Keratinocyte (primary cell): ENCODE data around the gene SFMBT2. TPM values are rescaled to one million over a fixed set of nuclear protein-coding genes. Genes with fewer than 3 reads are reported as not detected.

Source experiments
- DNase-seq: peaks from one replicate; pipeline ENCODE4 v3.0.0-alpha.2; 2011; ENCODE audit warnings: low read depth, missing footprints, low spot score
- FAIRE-seq: peaks from 2 replicates; lab custom pipeline; 2011; peaks lifted over from hg19 to GRCh38; lab: Jason Lieb, UNC
- H2AFZ ChIP-seq: 2 replicates; pipeline ENCODE4 v1.6.0; 2012; ENCODE audit warnings: low read length, control low read depth, inconsistent platforms; ENCODE audit not compliant: control insufficient read depth
- H3K27ac ChIP-seq: 2 replicates; pipeline ENCODE4 v1.5.1; 2011; ENCODE audit warnings: low read length; ENCODE audit not compliant: control insufficient read depth, insufficient read depth
- H3K27me3 ChIP-seq: 3 replicates; pipeline ENCODE4 v1.6.0; 2011; ENCODE audit warnings: low read length; ENCODE audit not compliant: control insufficient read depth, insufficient read depth; ENCODE audit errors: extremely low read depth
- H3K36me3 ChIP-seq, 2 experiments: 2 replicates in 1 of 2; 3 replicates in 1 of 2; pipeline ENCODE4 v1.5.1; 2011; ENCODE audit warnings: low read length in 2 of 2, mild to moderate bottlenecking in 1 of 2; ENCODE audit not compliant: control insufficient read depth in 2 of 2, insufficient read depth in 2 of 2; ENCODE audit errors: extremely low read depth in 1 of 2
- H3K4me1 ChIP-seq: 3 replicates; pipeline ENCODE4 v1.5.1; 2011; ENCODE audit warnings: low read length; ENCODE audit not compliant: control insufficient read depth, insufficient read depth; ENCODE audit errors: extremely low read depth
- H3K4me2 ChIP-seq: 3 replicates; pipeline ENCODE4 v1.6.0; 2011; ENCODE audit warnings: low read depth, low read length; ENCODE audit not compliant: control insufficient read depth, insufficient read depth; ENCODE audit errors: extremely low read depth
- H3K4me3 ChIP-seq, 3 experiments: fragments of 200-600 bp in 1 of 3; sonication (generic) in 1 of 3; 2 replicates in 2 of 3; 3 replicates in 1 of 3; pipeline ENCODE4 v1.5.1; 2011 to 2016; ENCODE audit warnings: low read length in 3 of 3, mild to moderate bottlenecking in 3 of 3, control low read depth in 2 of 3, inconsistent platforms in 1 of 3, low read depth in 1 of 3, mixed read lengths in 1 of 3, mixed run types in 1 of 3, moderate library complexity in 1 of 3; ENCODE audit not compliant: control insufficient read depth in 2 of 3, insufficient read depth in 2 of 3; ENCODE audit errors: extremely low read depth in 1 of 3
- H3K79me2 ChIP-seq: 2 replicates; pipeline ENCODE4 v1.6.0; 2012; ENCODE audit warnings: low read length; ENCODE audit not compliant: control insufficient read depth, insufficient read depth
- H3K9ac ChIP-seq: 3 replicates; pipeline ENCODE4 v1.6.0; 2011; ENCODE audit warnings: low read length; ENCODE audit not compliant: control insufficient read depth, insufficient read depth; ENCODE audit errors: extremely low read depth
- H3K9me1 ChIP-seq: 3 replicates; pipeline ENCODE4 v1.6.0; 2011; ENCODE audit warnings: low read length; ENCODE audit not compliant: control insufficient read depth, insufficient read depth; ENCODE audit errors: extremely low read depth
- H3K9me3 ChIP-seq: 2 replicates; pipeline ENCODE4 v1.5.1; 2012; ENCODE audit warnings: low read depth, low read length; ENCODE audit not compliant: control insufficient read depth
- H4K20me1 ChIP-seq: 3 replicates; pipeline ENCODE4 v1.6.0; 2011; ENCODE audit warnings: low read length; ENCODE audit not compliant: control insufficient read depth, insufficient read depth; ENCODE audit errors: extremely low read depth
- CTCF ChIP-seq, 3 experiments: IDR thresholded peaks in 1 of 3; conservative IDR thresholded peaks in 1 of 3; optimal IDR thresholded peaks in 1 of 3; 2 replicates in 2 of 3; 3 replicates in 1 of 3; pipeline versions ENCODE3 to v1.5.1; 2011; ENCODE audit warnings: low read length in 3 of 3, mild to moderate bottlenecking in 3 of 3, moderate library complexity in 2 of 3, control low read depth in 1 of 3, inconsistent platforms in 1 of 3; ENCODE audit not compliant: insufficient read depth in 2 of 3; ENCODE audit errors: extremely low read depth in 1 of 3
- EZH2 ChIP-seq: IDR thresholded peaks from one replicate; pipeline ENCODE4 v1.6.1; 2012; ENCODE audit warnings: inconsistent platforms, mild to moderate bottlenecking, low read length, moderate library complexity
- dilution Hi-C: fragments of 300-500 bp; cut with MboI; formaldehyde crosslinking; loops from one replicate; pipeline ENCODE4 v1.7.0; 2020; ENCODE audit warnings: low sequenced_read_pairs; ENCODE audit not compliant: extremely low pct_ligation_motif_present
- polyA plus RNA-seq, 5 experiments: library from polyadenylated mRNA; depleted of rRNA in 3 of 5; stranded (reverse) in 3 of 5; stranded (forward) in 1 of 5; unstranded in 1 of 5; fragments of >200 nt; gene quantifications; 1 replicate in 1 of 5; 2 replicates in 3 of 5; 3 replicates in 1 of 5; pipeline versions ENCODE4 v1.2.1 to v1.2.3, GENCODE V29; 2011 to 2012; ENCODE audit warnings: missing spikeins in 2 of 5, low read depth in 1 of 5, low replicate concordance in 1 of 5

SFMBT2 gene
- polyA plus RNA-seq, 1 donor (not counting 4 experiments of a cell fraction or from before 2014, with no cell fraction given), result 0.71 TPM

GRCh38 chr10:7230036-7230435 is 180.8 kb downstream of the SFMBT2 start:
- H3K4me2 ChIP-seq, result no peak overlapping the region
- FAIRE-seq (no peak), DNase-seq (no peak)
- no peaks in the 10 kb centered on the region for H4K20me1 ChIP-seq
- H3K9me3 ChIP-seq, result no peaks in the 10 kb centered on the region
- dilution Hi-C loops, result no loop called here
- H3K36me3 ChIP-seq, result no peaks in the 10 kb centered on the region
- H3K4me3 ChIP-seq, result no peak overlapping the region
- H3K9me1 ChIP-seq, result no peaks in the 10 kb centered on the region
- no peak for TF ChIP-seq EZH2
- TF ChIP-seq CTCF (optimal IDR thresholded peaks at IDR 0.05 in 1 of 3, IDR thresholded peaks at IDR 0.05 in 1 of 3, conservative IDR thresholded peaks at IDR 0.05 in 1 of 3; ENCODE audit: extremely low read depth in 1 of 3, insufficient read depth in 2 of 3, low read length in 3 of 3), result no peak
- H3K9ac ChIP-seq, result no peak overlapping the region
- H3K4me1 ChIP-seq, result no peaks in the 10 kb centered on the region
- no peak overlapping the region for H3K27ac ChIP-seq
- H3K27me3 ChIP-seq, result no peaks in the 10 kb centered on the region
- no peak overlapping the region for H2AFZ ChIP-seq
- no peaks in the 10 kb centered on the region for H3K79me2 ChIP-seq

- Histone ChIP-seq H3K27me3 (no peaks in the 10 kb centered on the region), H3K4me2 (no peak overlapping the region), H3K4me1 (no peaks in the 10 kb centered on the region), H2AFZ (no peak overlapping the region), H3K9ac (no peak overlapping the region), H3K79me2 (no peaks in the 10 kb centered on the region), H3K27ac (no peak overlapping the region), H3K4me3 (no peak overlapping the region), H3K9me1 (no peaks in the 10 kb centered on the region), H3K9me3 (no peaks in the 10 kb centered on the region), H3K36me3 (no peaks in the 10 kb centered on the region), H4K20me1 (no peaks in the 10 kb centered on the region)
- DNase-seq, result no peak
- no peak for TF ChIP-seq CTCF (optimal IDR thresholded peaks at IDR 0.05 in 1 of 3, IDR thresholded peaks at IDR 0.05 in 1 of 3, conservative IDR thresholded peaks at IDR 0.05 in 1 of 3; ENCODE audit: extremely low read depth in 1 of 3, insufficient read depth in 2 of 3, low read length in 3 of 3)
- TF ChIP-seq EZH2, result no peak
- dilution Hi-C loops, result no loop called here
- no peak for FAIRE-seq
Measured at GRCh38 chr10:7225133-7225532, 185.7 kb downstream of the SFMBT2 start.
